ENCODE measurements around the gene ARID1B. TPM values are rescaled to one million over a fixed set of nuclear protein-coding genes. Genes with fewer than 3 reads are reported as not detected.

The ARID1B gene
- total RNA-seq, 2 donors from 2014 or later: 43.9 to 44.6 TPM

DNA sequence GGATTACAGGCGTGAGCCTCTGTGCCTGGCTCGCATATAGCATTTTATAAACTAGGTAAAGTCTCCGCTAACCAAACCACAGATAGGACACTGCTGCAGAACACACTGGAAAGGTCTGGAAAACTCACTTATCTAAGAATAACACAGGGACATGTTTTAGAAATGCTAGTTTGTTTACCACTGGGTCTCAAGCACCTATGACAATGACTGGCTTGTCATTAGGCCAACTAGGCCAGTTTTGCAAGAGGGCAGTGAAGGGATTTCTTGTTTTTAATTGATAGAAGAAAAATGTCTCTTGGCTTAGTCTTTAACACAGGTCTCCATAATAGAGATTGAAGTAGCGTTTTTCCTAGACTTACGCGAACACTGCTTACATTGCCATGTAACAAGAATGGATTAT lies 344.7 kb downstream of the ARID1B start:
- Histone ChIP-seq H3K27ac (no peak overlapping the region), H3K27me3 (no peaks in the 10 kb centered on the region), H3K4me3 (no peak overlapping the region), H3K4me1 (peaks cover 0 to 36% of the 10 kb centered on the region in 2 donors), H3K9me3 (no peaks in the 10 kb centered on the region), H3K36me3 (no peaks in the 10 kb centered on the region)
- TF ChIP-seq, protein P1, sequence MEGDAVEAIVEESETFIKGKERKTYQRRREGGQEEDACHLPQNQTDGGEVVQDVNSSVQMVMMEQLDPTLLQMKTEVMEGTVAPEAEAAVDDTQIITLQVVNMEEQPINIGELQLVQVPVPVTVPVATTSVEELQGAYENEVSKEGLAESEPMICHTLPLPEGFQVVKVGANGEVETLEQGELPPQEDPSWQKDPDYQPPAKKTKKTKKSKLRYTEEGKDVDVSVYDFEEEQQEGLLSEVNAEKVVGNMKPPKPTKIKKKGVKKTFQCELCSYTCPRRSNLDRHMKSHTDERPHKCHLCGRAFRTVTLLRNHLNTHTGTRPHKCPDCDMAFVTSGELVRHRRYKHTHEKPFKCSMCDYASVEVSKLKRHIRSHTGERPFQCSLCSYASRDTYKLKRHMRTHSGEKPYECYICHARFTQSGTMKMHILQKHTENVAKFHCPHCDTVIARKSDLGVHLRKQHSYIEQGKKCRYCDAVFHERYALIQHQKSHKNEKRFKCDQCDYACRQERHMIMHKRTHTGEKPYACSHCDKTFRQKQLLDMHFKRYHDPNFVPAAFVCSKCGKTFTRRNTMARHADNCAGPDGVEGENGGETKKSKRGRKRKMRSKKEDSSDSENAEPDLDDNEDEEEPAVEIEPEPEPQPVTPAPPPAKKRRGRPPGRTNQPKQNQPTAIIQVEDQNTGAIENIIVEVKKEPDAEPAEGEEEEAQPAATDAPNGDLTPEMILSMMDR (IDR thresholded peaks at IDR 0.05): no peak
- no peak for DNase-seq (ENCODE audit: low spot score)

DNA sequence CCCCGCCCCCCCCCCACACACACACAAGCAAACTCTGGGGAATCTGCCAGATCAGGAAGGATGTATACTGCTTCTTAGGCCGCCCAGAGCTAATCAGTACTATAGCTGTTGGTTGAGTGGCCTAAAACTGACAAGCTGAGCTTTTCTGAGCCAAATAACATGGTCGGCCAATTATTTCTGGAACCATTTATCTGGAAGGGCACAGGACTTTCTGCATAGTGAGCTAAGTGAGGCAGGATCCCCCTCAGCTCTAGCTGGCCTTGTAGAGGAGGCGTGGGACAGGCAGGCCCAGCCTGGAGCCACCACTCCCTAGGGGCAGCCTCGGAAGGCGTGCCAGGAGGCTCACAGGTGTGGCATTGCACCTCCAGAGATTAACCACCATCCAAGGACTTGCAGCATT lies 346.1 kb downstream of the ARID1B start:
- no peak for DNase-seq (ENCODE audit: low spot score)

DNA sequence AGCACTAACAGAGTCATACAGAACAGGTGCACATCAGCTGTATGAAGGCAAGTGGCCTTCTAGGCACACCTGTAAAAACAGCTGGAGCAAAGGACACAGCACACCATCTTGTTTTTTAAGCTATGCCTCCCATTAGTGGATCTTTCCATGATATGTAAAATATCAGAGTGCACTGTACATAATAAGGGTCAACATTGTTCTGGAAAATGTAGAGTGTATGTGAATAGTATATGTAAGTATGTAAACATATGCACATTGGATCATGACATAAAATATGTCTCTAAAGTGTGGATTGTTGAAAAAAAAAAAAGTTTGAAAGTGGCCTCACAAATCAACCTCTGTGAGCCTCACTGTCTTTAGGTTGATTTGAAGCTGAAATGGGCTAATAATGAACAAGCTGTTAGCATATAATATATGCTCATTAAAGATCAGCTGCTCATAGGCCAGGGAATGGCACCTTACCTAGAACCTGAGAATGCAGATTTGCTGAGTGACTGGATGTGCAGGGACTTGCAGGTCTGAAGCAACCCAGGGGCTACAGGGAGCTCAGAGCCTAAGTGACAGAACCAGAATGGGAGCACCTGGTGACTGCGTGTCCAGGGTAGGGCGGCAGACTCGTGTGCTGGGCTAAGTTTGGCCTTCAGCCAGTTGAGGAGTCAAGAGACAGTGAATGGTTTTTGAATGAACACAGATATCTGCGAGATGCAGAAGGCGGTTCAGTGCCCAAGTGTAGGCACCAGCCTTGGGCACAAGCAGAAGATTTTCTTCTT lies 347.5 kb downstream of the ARID1B start:
- Histone ChIP-seq H3K27me3 (no peaks in the 10 kb centered on the region), H3K27ac (no peak overlapping the region), H3K36me3 (no peaks in the 10 kb centered on the region), H3K9me3 (no peaks in the 10 kb centered on the region), H3K4me3 (no peak overlapping the region), H3K4me1 (peaks cover 0 to 36% of the 10 kb centered on the region in 2 donors)
- no peak for DNase-seq (ENCODE audit: low spot score)
- TF ChIP-seq, protein P1 (IDR thresholded peaks at IDR 0.05): no peak

More for the DNA sequence above, 346.1 kb downstream of the ARID1B start:
- Histone ChIP-seq H3K9me3 (no peaks in the 10 kb centered on the region), H3K36me3 (no peaks in the 10 kb centered on the region), H3K4me1 (peaks cover 0 to 36% of the 10 kb centered on the region in 2 donors), H3K4me3 (no peak overlapping the region), H3K27me3 (no peaks in the 10 kb centered on the region), H3K27ac (peak overlapping the region; percentile 38 to 57)
- TF ChIP-seq, protein P1 (IDR thresholded peaks at IDR 0.05): no peak

DNA sequence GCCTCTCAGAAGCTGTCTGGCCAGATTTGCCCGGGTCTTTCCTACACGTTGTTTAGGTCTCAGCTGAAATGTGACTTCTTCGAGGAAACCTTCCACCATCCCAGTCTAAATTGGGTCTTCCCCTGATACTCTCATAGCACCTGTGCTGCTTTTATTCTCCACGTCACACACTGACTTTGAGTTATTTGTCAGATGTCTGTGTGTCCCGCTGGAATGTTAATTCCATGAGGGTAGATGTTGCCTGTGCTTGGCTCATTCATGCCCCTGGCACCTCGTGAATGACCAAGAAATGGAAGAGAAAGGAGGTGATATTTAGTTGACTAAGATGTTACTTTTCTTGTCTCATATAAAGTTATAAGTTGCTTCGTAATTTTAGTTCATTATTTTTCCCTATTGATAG lies 348.4 kb downstream of the ARID1B start:
- Histone ChIP-seq H3K4me3 (no peak overlapping the region), H3K9me3 (no peaks in the 10 kb centered on the region), H3K27ac (no peak overlapping the region), H3K36me3 (no peaks in the 10 kb centered on the region), H3K27me3 (no peaks in the 10 kb centered on the region), H3K4me1 (peaks cover 0 to 36% of the 10 kb centered on the region in 2 donors)
- DNase-seq (ENCODE audit: low spot score): no peak
- TF ChIP-seq, protein P1 (IDR thresholded peaks at IDR 0.05): no peak

DNA sequence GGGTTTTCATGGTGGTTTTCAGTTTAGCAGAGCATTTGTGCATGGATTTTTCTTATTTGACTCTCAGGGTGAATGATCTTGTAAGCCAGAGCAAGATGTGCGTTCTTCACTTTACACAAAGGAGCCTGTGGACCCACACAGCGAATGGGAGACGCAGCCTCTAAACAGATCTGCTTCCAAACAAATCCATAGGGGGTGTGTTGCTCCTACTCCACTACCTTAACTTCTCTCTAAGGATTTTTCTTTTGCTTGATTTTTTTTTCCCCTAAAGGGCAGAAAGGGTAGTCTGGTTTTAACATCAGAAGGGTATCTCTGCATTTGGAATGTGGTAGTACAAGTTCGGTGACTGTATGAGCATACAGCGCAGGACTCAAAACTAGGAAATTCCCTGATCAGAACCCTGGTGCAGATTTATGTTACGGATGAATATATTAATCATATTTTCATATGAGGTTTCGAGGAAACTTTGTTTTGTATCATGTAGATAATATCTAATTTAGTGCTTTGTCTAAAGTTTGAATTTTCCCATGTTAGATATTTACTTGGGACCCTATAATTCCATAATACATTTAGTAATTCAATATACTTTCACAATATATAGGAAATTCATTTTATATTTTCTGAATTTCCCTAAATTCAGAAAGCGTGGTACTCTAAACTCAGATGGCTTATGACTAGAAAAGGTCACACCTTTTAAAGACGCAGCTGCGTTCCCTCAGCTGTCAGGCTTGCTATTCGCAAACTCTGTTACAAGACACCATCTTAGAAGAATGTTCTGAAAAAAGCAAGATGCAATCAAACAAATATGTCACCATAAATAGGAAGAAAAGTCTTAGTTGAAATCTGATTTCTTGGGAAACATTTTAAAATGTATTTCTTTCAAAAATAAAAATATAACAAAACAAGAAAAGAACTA lies 349.3 kb downstream of the ARID1B start:
- no peak for DNase-seq (ENCODE audit: low spot score)
- Histone ChIP-seq H3K27me3 (no peaks in the 10 kb centered on the region), H3K4me3 (no peak overlapping the region), H3K9me3 (no peaks in the 10 kb centered on the region), H3K4me1 (peaks cover 0 to 36% of the 10 kb centered on the region in 2 donors), H3K27ac (no peak overlapping the region), H3K36me3 (no peaks in the 10 kb centered on the region)
- TF ChIP-seq, protein P1 (IDR thresholded peaks at IDR 0.05): no peak
